ENCODE results near the gene COL28A1.
A peak's percentile ranks its signal among the peaks of the same experiment; 100 is the strongest.
"Not testable (repeated sequence)": the region's sequence is repeated elsewhere in the genome, so short reads cannot be mapped to it uniquely, and the experiment has no call there.

Gene COL28A1

GRCh38 chr7:7568553-7568952 is 32.9 kb upstream of the COL28A1 start:
- no peak overlapping the region for H3K27ac ChIP-seq (ENCODE audit: low read length)

GRCh38 chr7:7567898-7568531 is 32.3 kb upstream of the COL28A1 start:
- H3K9me3 ChIP-seq (ENCODE audit: control insufficient read depth in 1 of 2, low read length in 2 of 2) = no peaks in the 10 kb centered on the region
- no peaks in the 10 kb centered on the region for H3K27me3 ChIP-seq (ENCODE audit: low read depth, low read length)
- peak overlapping the region; percentile 51 for H3K27ac ChIP-seq (ENCODE audit: low read length)
- no peaks in the 10 kb centered on the region for H3K36me3 ChIP-seq (ENCODE audit: control insufficient read depth in 1 of 2, insufficient read depth in 2 of 2, low read length in 2 of 2)
- peaks cover 8 to 24% of the 10 kb centered on the region in 2 donors for H3K4me1 ChIP-seq (ENCODE audit: control insufficient read depth in 1 of 2, insufficient read depth in 2 of 2, low read length in 2 of 2)
- peak overlapping the region; percentile 71 to 81 for H3K4me3 ChIP-seq (ENCODE audit: low read depth in 1 of 2, low read length in 2 of 2)

More at GRCh38 chr7:7568553-7568952, 32.9 kb upstream of the COL28A1 start:
- H3K4me3 ChIP-seq (ENCODE audit: low read depth in 1 of 2, low read length in 2 of 2) = peak overlapping the region; percentile 71 to 81
- peaks cover 8 to 24% of the 10 kb centered on the region in 2 donors for H3K4me1 ChIP-seq (ENCODE audit: control insufficient read depth in 1 of 2, insufficient read depth in 2 of 2, low read length in 2 of 2)
- H3K27me3 ChIP-seq (ENCODE audit: low read depth, low read length) = no peaks in the 10 kb centered on the region
- no peaks in the 10 kb centered on the region for H3K36me3 ChIP-seq (ENCODE audit: control insufficient read depth in 1 of 2, insufficient read depth in 2 of 2, low read length in 2 of 2)
- H3K9me3 ChIP-seq (ENCODE audit: control insufficient read depth in 1 of 2, low read length in 2 of 2) = no peaks in the 10 kb centered on the region

- H3K27me3 ChIP-seq (ENCODE audit: low read depth, low read length) = no peaks in the 10 kb centered on the region
- H3K36me3 ChIP-seq (ENCODE audit: control insufficient read depth in 1 of 2, insufficient read depth in 2 of 2, low read length in 2 of 2) = no peaks in the 10 kb centered on the region
- peaks cover 8 to 24% of the 10 kb centered on the region in 2 donors for H3K4me1 ChIP-seq (ENCODE audit: control insufficient read depth in 1 of 2, insufficient read depth in 2 of 2, low read length in 2 of 2)
- no peaks in the 10 kb centered on the region for H3K9me3 ChIP-seq (ENCODE audit: control insufficient read depth in 1 of 2, low read length in 2 of 2)
- peak within 1 kb of the TSS; percentile 71 to 81 for H3K4me3 ChIP-seq (ENCODE audit: low read depth in 1 of 2, low read length in 2 of 2)
- H3K27ac ChIP-seq (ENCODE audit: low read length) = peak within 1 kb of the TSS; percentile 61
These were observed 31.3 kb upstream of the COL28A1 start, which contains the start of gene MIOS for GRCh38 chr7:7566651-7567611. TSS of gene MIOS (plus strand) at chr7:7566884. CDS start at chr7:7572476, 5,592 bp downstream.

GRCh38 chr7:7565746-7566650 is 30.3 kb upstream of the COL28A1 start:
- H3K36me3 ChIP-seq (ENCODE audit: control insufficient read depth in 1 of 2, insufficient read depth in 2 of 2, low read length in 2 of 2) = peaks cover 0 to 5% of the 10 kb centered on the region in 2 donors
- H3K27me3 ChIP-seq (ENCODE audit: low read depth, low read length) = no peaks in the 10 kb centered on the region
- H3K4me1 ChIP-seq (ENCODE audit: control insufficient read depth in 1 of 2, insufficient read depth in 2 of 2, low read length in 2 of 2) = peaks cover 8 to 24% of the 10 kb centered on the region in 2 donors

GRCh38 chr7:7565018-7565680 is 29.5 kb upstream of the COL28A1 start:
- peaks cover 0 to 5% of the 10 kb centered on the region in 2 donors for H3K36me3 ChIP-seq (ENCODE audit: control insufficient read depth in 1 of 2, insufficient read depth in 2 of 2, low read length in 2 of 2)
- H3K4me1 ChIP-seq (ENCODE audit: control insufficient read depth in 1 of 2, insufficient read depth in 2 of 2, low read length in 2 of 2) = peaks cover 8 to 24% of the 10 kb centered on the region in 2 donors
- no peak overlapping the region for H3K27ac ChIP-seq (ENCODE audit: low read length)
- no peaks in the 10 kb centered on the region for H3K27me3 ChIP-seq (ENCODE audit: low read depth, low read length)
- H3K4me3 ChIP-seq (ENCODE audit: low read depth in 1 of 2, low read length in 2 of 2) = no peak overlapping the region
- H3K9me3 ChIP-seq (ENCODE audit: control insufficient read depth in 1 of 2, low read length in 2 of 2) = no peaks in the 10 kb centered on the region

More at GRCh38 chr7:7565746-7566650, 30.3 kb upstream of the COL28A1 start:
- H3K4me3 ChIP-seq (ENCODE audit: low read depth in 1 of 2, low read length in 2 of 2) = peak overlapping the region; percentile 52 to 81
- peak overlapping the region; percentile 61 for H3K27ac ChIP-seq (ENCODE audit: low read length)
- H3K9me3 ChIP-seq (ENCODE audit: control insufficient read depth in 1 of 2, low read length in 2 of 2) = no peaks in the 10 kb centered on the region

- H3K9me3 ChIP-seq (ENCODE audit: control insufficient read depth in 1 of 2, low read length in 2 of 2) = no peaks in the 10 kb centered on the region
- H3K4me3 ChIP-seq (ENCODE audit: low read depth in 1 of 2, low read length in 2 of 2) = no peak overlapping the region
- no peak overlapping the region for H3K27ac ChIP-seq (ENCODE audit: low read length)
- H3K36me3 ChIP-seq (ENCODE audit: control insufficient read depth in 1 of 2, insufficient read depth in 2 of 2, low read length in 2 of 2) = peaks cover 0 to 5% of the 10 kb centered on the region in 2 donors
- no peaks in the 10 kb centered on the region for H3K27me3 ChIP-seq (ENCODE audit: low read depth, low read length)
- H3K4me1 ChIP-seq (ENCODE audit: control insufficient read depth in 1 of 2, insufficient read depth in 2 of 2, low read length in 2 of 2) = peaks cover 4 to 19% of the 10 kb centered on the region in 2 donors
These were observed 28.7 kb upstream of the COL28A1 start for GRCh38 chr7:7564323-7564780.

- H3K9me3 ChIP-seq (ENCODE audit: control insufficient read depth in 1 of 2, low read length in 2 of 2) = no peaks in the 10 kb centered on the region
- no peak overlapping the region for H3K4me3 ChIP-seq (ENCODE audit: low read depth in 1 of 2, low read length in 2 of 2)
- no peaks in the 10 kb centered on the region for H3K27me3 ChIP-seq (ENCODE audit: low read depth, low read length)
- peaks cover 0 to 9% of the 10 kb centered on the region in 2 donors for H3K36me3 ChIP-seq (ENCODE audit: control insufficient read depth in 1 of 2, insufficient read depth in 2 of 2, low read length in 2 of 2)
- H3K27ac ChIP-seq (ENCODE audit: low read length) = no peak overlapping the region
- peaks cover 0 to 15% of the 10 kb centered on the region in 2 donors for H3K4me1 ChIP-seq (ENCODE audit: control insufficient read depth in 1 of 2, insufficient read depth in 2 of 2, low read length in 2 of 2)
These were observed 28.1 kb upstream of the COL28A1 start for GRCh38 chr7:7563813-7564212.

- H3K27me3 ChIP-seq (ENCODE audit: low read depth, low read length) = no peaks in the 10 kb centered on the region
- H3K27ac ChIP-seq (ENCODE audit: low read length) = no peak overlapping the region
- no peaks in the 10 kb centered on the region for H3K9me3 ChIP-seq (ENCODE audit: control insufficient read depth in 1 of 2, low read length in 2 of 2)
- no peak overlapping the region for H3K4me3 ChIP-seq (ENCODE audit: low read depth in 1 of 2, low read length in 2 of 2)
- H3K36me3 ChIP-seq (ENCODE audit: control insufficient read depth in 1 of 2, insufficient read depth in 2 of 2, low read length in 2 of 2) = peaks cover 0 to 12% of the 10 kb centered on the region in 2 donors
- H3K4me1 ChIP-seq (ENCODE audit: control insufficient read depth in 1 of 2, insufficient read depth in 2 of 2, low read length in 2 of 2) = peaks cover 0 to 9% of the 10 kb centered on the region in 2 donors
These were observed 27.6 kb upstream of the COL28A1 start for GRCh38 chr7:7563269-7563668.

GRCh38 chr7:7562736-7563135 is 27.1 kb upstream of the COL28A1 start:
- H3K27me3 ChIP-seq (ENCODE audit: low read depth, low read length) = no peaks in the 10 kb centered on the region
- peaks cover 0 to 1% of the 10 kb centered on the region in 2 donors for H3K9me3 ChIP-seq (ENCODE audit: control insufficient read depth in 1 of 2, low read length in 2 of 2)
- H3K4me3 ChIP-seq (ENCODE audit: low read depth in 1 of 2, low read length in 2 of 2) = no peak overlapping the region
- H3K4me1 ChIP-seq (ENCODE audit: control insufficient read depth in 1 of 2, insufficient read depth in 2 of 2, low read length in 2 of 2) = peaks cover 0 to 4% of the 10 kb centered on the region in 2 donors
- no peak overlapping the region for H3K27ac ChIP-seq (ENCODE audit: low read length)
- H3K36me3 ChIP-seq (ENCODE audit: control insufficient read depth in 1 of 2, insufficient read depth in 2 of 2, low read length in 2 of 2) = peaks cover 0 to 12% of the 10 kb centered on the region in 2 donors

GRCh38 chr7:7561591-7561990 is 25.9 kb upstream of the COL28A1 start:
- peaks cover 0 to 12% of the 10 kb centered on the region in 2 donors for H3K36me3 ChIP-seq (ENCODE audit: control insufficient read depth in 1 of 2, insufficient read depth in 2 of 2, low read length in 2 of 2)
- H3K9me3 ChIP-seq (ENCODE audit: control insufficient read depth in 1 of 2, low read length in 2 of 2); H3K27ac ChIP-seq (ENCODE audit: low read length); H3K4me3 ChIP-seq (ENCODE audit: low read depth in 1 of 2, low read length in 2 of 2); H3K4me1 ChIP-seq (ENCODE audit: control insufficient read depth in 1 of 2, insufficient read depth in 2 of 2, low read length in 2 of 2); H3K27me3 ChIP-seq (ENCODE audit: low read depth, low read length): not testable (repeated sequence)
